Measurements from ENCODE around the gene CAMKMT. TPM values are rescaled to one million over a fixed set of nuclear protein-coding genes. Genes with fewer than 3 reads are reported as not detected.

CAMKMT gene
- total RNA-seq, 1 experiment from 2014 or later: 2.7 TPM

DNA sequence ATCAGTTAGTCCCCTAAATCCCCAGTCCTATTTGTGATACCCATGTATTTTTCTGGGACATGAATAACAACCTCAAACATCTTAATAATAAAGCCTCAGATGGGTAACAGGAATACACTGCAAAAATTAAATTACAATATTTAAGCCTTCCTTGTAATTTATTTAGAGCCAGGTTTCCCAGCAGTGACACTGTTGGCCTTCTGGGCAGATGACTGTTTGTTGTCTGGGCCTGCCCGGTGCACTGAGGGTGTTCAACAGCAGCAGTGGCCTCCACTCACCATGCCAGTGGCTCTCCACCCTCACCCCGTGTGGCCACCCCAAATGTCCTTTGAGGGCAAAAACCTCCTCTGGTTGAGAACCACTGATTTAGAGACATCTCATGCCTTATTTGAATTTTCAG lies 309.5 kb downstream of the CAMKMT start:
- no TSS peak for BruUV-seq (replicated peaks)
- DNase-seq (no peak), ATAC-seq (no peak)
- intact Hi-C loops (cut with micrococcal nuclease): no loop called here
- Histone ChIP-seq H3K27me3 (ENCODE audit: low read length) (no peaks in the 10 kb centered on the region), H3K9ac (ENCODE audit: low read length) (no peak overlapping the region), H3K36me3 (ENCODE audit: low read depth, low read length) (no peaks in the 10 kb centered on the region), H3K4me2 (ENCODE audit: low read length) (no peak overlapping the region), H3K9me3 (ENCODE audit: low read length) (no peaks in the 10 kb centered on the region), H3K79me2 (ENCODE audit: low read length) (no peaks in the 10 kb centered on the region), H3K27ac (ENCODE audit: low read length) (no peak overlapping the region), H3K4me1 (ENCODE audit: insufficient read depth, low read length) (no peaks in the 10 kb centered on the region), H2AFZ (ENCODE audit: low read length) (no peak overlapping the region), H4K20me1 (ENCODE audit: low read length) (no peaks in the 10 kb centered on the region), H3K9me2 (replicated peaks; ENCODE audit: low read length) (no peaks in the 10 kb centered on the region), H3F3A (ENCODE audit: low read length, unreplicated experiment) (no peaks in the 10 kb centered on the region), H3K4me3 (ENCODE audit: low read length) (no peak overlapping the region)
- POLR2A ChIA-PET (ENCODE audit: unreplicated experiment): no interaction called here
- CTCF ChIA-PET: no interaction called here
- TF ChIP-seq EZH2phosphoT487 (IDR thresholded peaks at IDR 0.05; ENCODE audit: borderline replicate concordance, low read length) (no peak), EZH2 (IDR thresholded peaks at IDR 0.05; ENCODE audit: low read length, unreplicated experiment) (no peak)
- TF ChIP-seq, protein P1, sequence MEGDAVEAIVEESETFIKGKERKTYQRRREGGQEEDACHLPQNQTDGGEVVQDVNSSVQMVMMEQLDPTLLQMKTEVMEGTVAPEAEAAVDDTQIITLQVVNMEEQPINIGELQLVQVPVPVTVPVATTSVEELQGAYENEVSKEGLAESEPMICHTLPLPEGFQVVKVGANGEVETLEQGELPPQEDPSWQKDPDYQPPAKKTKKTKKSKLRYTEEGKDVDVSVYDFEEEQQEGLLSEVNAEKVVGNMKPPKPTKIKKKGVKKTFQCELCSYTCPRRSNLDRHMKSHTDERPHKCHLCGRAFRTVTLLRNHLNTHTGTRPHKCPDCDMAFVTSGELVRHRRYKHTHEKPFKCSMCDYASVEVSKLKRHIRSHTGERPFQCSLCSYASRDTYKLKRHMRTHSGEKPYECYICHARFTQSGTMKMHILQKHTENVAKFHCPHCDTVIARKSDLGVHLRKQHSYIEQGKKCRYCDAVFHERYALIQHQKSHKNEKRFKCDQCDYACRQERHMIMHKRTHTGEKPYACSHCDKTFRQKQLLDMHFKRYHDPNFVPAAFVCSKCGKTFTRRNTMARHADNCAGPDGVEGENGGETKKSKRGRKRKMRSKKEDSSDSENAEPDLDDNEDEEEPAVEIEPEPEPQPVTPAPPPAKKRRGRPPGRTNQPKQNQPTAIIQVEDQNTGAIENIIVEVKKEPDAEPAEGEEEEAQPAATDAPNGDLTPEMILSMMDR (conservative IDR thresholded peaks at IDR 0.05; ENCODE audit: low read depth, low read length): no peak

DNA sequence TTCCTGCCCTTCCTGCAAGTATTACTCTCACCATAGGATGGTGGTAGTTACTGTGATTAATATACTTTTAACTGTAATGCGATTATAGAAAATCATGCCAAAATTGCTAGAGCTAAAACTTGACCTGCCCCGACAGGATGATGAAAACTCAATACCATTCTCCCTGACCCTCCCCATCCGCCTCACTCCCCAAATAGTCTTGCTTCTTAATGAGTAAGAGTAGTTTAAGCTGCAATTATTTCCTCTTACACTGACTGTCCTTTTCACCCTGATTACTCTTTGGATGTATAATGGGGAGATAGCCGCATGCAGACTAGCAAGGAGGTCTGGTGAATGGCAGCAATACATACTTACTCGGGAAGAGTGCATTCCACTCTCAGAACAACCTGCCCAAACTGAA lies 310.2 kb downstream of the CAMKMT start:
- intact Hi-C loops (cut with micrococcal nuclease): no loop called here

DNA sequence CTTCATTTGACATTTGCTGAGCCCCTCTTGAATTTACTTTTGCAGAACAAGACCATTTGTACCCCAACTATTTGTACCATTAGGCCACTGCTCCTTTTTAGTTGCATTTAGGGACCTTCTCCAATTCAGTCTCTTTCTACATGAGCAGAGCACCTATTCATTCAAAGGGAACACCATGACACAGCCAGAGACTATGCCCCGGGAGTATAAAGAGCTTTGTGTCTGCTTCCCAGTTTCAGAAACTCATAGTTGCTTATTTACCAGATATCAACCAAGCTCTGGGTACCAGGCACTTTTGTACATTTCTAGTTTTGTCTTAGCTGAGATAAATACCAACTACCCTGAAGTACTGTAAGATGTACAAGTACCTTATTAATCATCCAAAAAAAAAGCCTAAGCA lies 310.7 kb downstream of the CAMKMT start:
- H2AFZ ChIP-seq (ENCODE audit: low read length): no peak overlapping the region
- no peaks in the 10 kb centered on the region for H3K27me3 ChIP-seq (ENCODE audit: low read length)
- ChIA-PET CTCF (no interaction called here), POLR2A (ENCODE audit: unreplicated experiment) (no interaction called here)
- TF ChIP-seq EZH2 (IDR thresholded peaks at IDR 0.05; ENCODE audit: low read length, unreplicated experiment): no peak
- H3K4me1 ChIP-seq (ENCODE audit: insufficient read depth, low read length): no peaks in the 10 kb centered on the region
- no peak overlapping the region for H3K4me2 ChIP-seq (ENCODE audit: low read length)
- H3F3A ChIP-seq (ENCODE audit: low read length, unreplicated experiment): no peaks in the 10 kb centered on the region
- DNase-seq: no peak
- no peaks in the 10 kb centered on the region for H3K9me3 ChIP-seq (ENCODE audit: low read length)
- no peaks in the 10 kb centered on the region for H3K36me3 ChIP-seq (ENCODE audit: low read depth, low read length)
- no peak overlapping the region for H3K4me3 ChIP-seq (ENCODE audit: low read length)
- ATAC-seq: no peak
- H3K79me2 ChIP-seq (ENCODE audit: low read length): no peaks in the 10 kb centered on the region
- H4K20me1 ChIP-seq (ENCODE audit: low read length): no peaks in the 10 kb centered on the region
- H3K9ac ChIP-seq (ENCODE audit: low read length): no peak overlapping the region
- intact Hi-C loops (cut with micrococcal nuclease): no loop called here
- no TSS peak for BruUV-seq (replicated peaks)
- no peak overlapping the region for H3K27ac ChIP-seq (ENCODE audit: low read length)
- H3K9me2 ChIP-seq (replicated peaks; ENCODE audit: low read length): no peaks in the 10 kb centered on the region

More for the DNA sequence above, 310.2 kb downstream of the CAMKMT start:
- Histone ChIP-seq H3K27ac (ENCODE audit: low read length) (no peak overlapping the region), H3K79me2 (ENCODE audit: low read length) (no peaks in the 10 kb centered on the region), H3K36me3 (ENCODE audit: low read depth, low read length) (no peaks in the 10 kb centered on the region), H3F3A (ENCODE audit: low read length, unreplicated experiment) (no peaks in the 10 kb centered on the region), H3K9me2 (replicated peaks; ENCODE audit: low read length) (no peaks in the 10 kb centered on the region), H3K4me3 (ENCODE audit: low read length) (no peak overlapping the region), H2AFZ (ENCODE audit: low read length) (no peak overlapping the region), H3K27me3 (ENCODE audit: low read length) (no peaks in the 10 kb centered on the region), H4K20me1 (ENCODE audit: low read length) (no peaks in the 10 kb centered on the region), H3K4me2 (ENCODE audit: low read length) (no peak overlapping the region), H3K4me1 (ENCODE audit: insufficient read depth, low read length) (no peaks in the 10 kb centered on the region), H3K9ac (ENCODE audit: low read length) (no peak overlapping the region), H3K9me3 (ENCODE audit: low read length) (no peaks in the 10 kb centered on the region)
- ChIA-PET POLR2A (ENCODE audit: unreplicated experiment) (no interaction called here), CTCF (no interaction called here)
- TF ChIP-seq, protein P1 (conservative IDR thresholded peaks at IDR 0.05; ENCODE audit: low read depth, low read length): no peak
- no peak for TF ChIP-seq EZH2phosphoT487 (IDR thresholded peaks at IDR 0.05; ENCODE audit: borderline replicate concordance, low read length)
- TF ChIP-seq EZH2 (IDR thresholded peaks at IDR 0.05; ENCODE audit: low read length, unreplicated experiment): no peak
- no TSS peak for BruUV-seq (replicated peaks)
- DNase-seq (no peak), ATAC-seq (no peak)

Measured in PC-3 (cell line).